Mammary epithelial cell (primary cell): ENCODE measurements around the gene DSP.

Source experiments
- CTCF ChIP-seq, 2 donors: IDR thresholded peaks in 1 of 2; conservative IDR thresholded peaks in 1 of 2; 2 replicates each; pipeline ENCODE4 v1.5.1; 2011 to 2012; ENCODE audit warnings: inconsistent platforms in 2 of 2, low read length in 2 of 2, mild to moderate bottlenecking in 2 of 2, control low read depth in 1 of 2, low read depth in 1 of 2; ENCODE audit not compliant: insufficient read depth in 1 of 2; ENCODE audit errors: extremely low read depth in 1 of 2
- EZH2 ChIP-seq: IDR thresholded peaks from 2 replicates; pipeline ENCODE4 v1.6.1; 2012; ENCODE audit warnings: low read length, inconsistent platforms, borderline replicate concordance

GRCh38 chr6:7502743-7503142 is 38.7 kb upstream of the DSP start:
- TF ChIP-seq CTCF (conservative IDR thresholded peaks at IDR 0.05 in 1 of 2, IDR thresholded peaks at IDR 0.05 in 1 of 2; ENCODE audit: extremely low read depth in 1 of 2, insufficient read depth in 1 of 2, low read depth in 1 of 2, low read length in 2 of 2) (no peak), EZH2 (no peak)
